B cell (primary cell): ENCODE measurements around the gene CDK19. TPM values are rescaled to one million over a fixed set of nuclear protein-coding genes. Genes with fewer than 3 reads are reported as not detected.

Source experiments
- ATAC-seq: fragments of 200-7000 bp; cut with Tn5 transposase; one replicate; pipeline ENCODE4 v1.10.0; 2021; ENCODE audit warnings: low read depth, mild to moderate bottlenecking, moderate number of reproducible peaks, moderate library complexity
- CTCF ChIA-PET: fragments of 350-600 bp; sonication (Branson Sonifier 250); formaldehyde crosslinking; loops from one replicate; lab custom pipeline; 2021; ENCODE audit warnings: antibody characterized with exemption, inconsistent platforms; lab: Charles Lee
- POLR2A ChIA-PET: fragments of 350-600 bp; sonication (Branson Sonifier 250); formaldehyde crosslinking; loops from one replicate; lab custom pipeline; 2021; ENCODE audit warnings: antibody characterized with exemption; lab: Charles Lee
- DNase-seq: peaks from one replicate; pipeline ENCODE4 v3.0.0; 2013
- H2AFZ ChIP-seq: 2 replicates; pipeline ENCODE4 v1.6.1; 2012; ENCODE audit warnings: mild to moderate bottlenecking, low read depth, low read length; ENCODE audit not compliant: insufficient read depth, poor library complexity, severe bottlenecking
- H3K27ac ChIP-seq, 2 donors: 1 replicate in 1 of 2; 2 replicates in 1 of 2; pipeline ENCODE4 v1.5.1; 2012 to 2013; ENCODE audit warnings: low read length in 2 of 2, mild to moderate bottlenecking in 2 of 2, moderate library complexity in 1 of 2
- H3K27me3 ChIP-seq, 4 experiments: fragments of 200-600 bp in 1 of 4; sonication (generic) in 1 of 4; replicated peaks in 1 of 4; 1 replicate in 2 of 4; 2 replicates in 2 of 4; pipeline versions ENCODE4 v1.6.1 to v1.7.0; 2013 to 2016; ENCODE audit warnings: low read length in 3 of 4, mild to moderate bottlenecking in 2 of 4, mixed read lengths in 1 of 4, moderate library complexity in 1 of 4; ENCODE audit not compliant: insufficient read depth in 4 of 4, control insufficient read depth in 3 of 4; ENCODE audit errors: control extremely low read depth in 1 of 4
- H3K36me3 ChIP-seq, 2 experiments: replicated peaks in 1 of 2; 1 replicate in 1 of 2; 2 replicates in 1 of 2; pipeline versions ENCODE4 v1.6.1 to v1.7.1; 2013; ENCODE audit warnings: low read length in 1 of 2; ENCODE audit not compliant: insufficient read depth in 2 of 2, control insufficient read depth in 1 of 2; ENCODE audit errors: control extremely low read depth in 1 of 2, extremely low read depth in 1 of 2
- H3K4me1 ChIP-seq, 2 donors: fragments of 200-600 bp in 1 of 2; sonication (generic) in 1 of 2; 1 replicate in 1 of 2; 2 replicates in 1 of 2; pipeline versions ENCODE4 v1.5.1 to v1.6.1; 2013 to 2017; ENCODE audit warnings: low read length in 2 of 2; ENCODE audit not compliant: control insufficient read depth in 2 of 2, insufficient read depth in 2 of 2
- H3K4me2 ChIP-seq: replicated peaks from 2 replicates; pipeline ENCODE3; 2012; ENCODE audit warnings: mild to moderate bottlenecking, low read depth, low read length; ENCODE audit not compliant: poor library complexity, severe bottlenecking
- H3K4me3 ChIP-seq, 5 experiments: fragments of 200-600 bp in 1 of 5; sonication (generic) in 1 of 5; 1 replicate in 3 of 5; 2 replicates in 2 of 5; pipeline versions ENCODE4 v1.5.1 to v1.7.0; 2011 to 2016; ENCODE audit warnings: low read length in 4 of 5, mild to moderate bottlenecking in 4 of 5, low read depth in 2 of 5, control low read depth in 1 of 5, moderate library complexity in 1 of 5; ENCODE audit not compliant: insufficient read depth in 1 of 5; ENCODE audit errors: control extremely low read depth in 1 of 5, extremely low read depth in 1 of 5
- H3K79me2 ChIP-seq: fragments of 200-600 bp; sonication (generic); one replicate; pipeline ENCODE4 v1.6.0; 2016; ENCODE audit warnings: low read length; ENCODE audit not compliant: control insufficient read depth, insufficient read depth
- H3K9ac ChIP-seq: fragments of 200-600 bp; sonication (generic); 2 replicates; pipeline ENCODE4 v1.6.1; 2017; ENCODE audit warnings: mild to moderate bottlenecking, low read length, moderate library complexity
- H3K9me3 ChIP-seq, 3 donors: one replicate each; pipeline versions ENCODE4 v1.6.1 to v1.7.1; 2013; ENCODE audit warnings: low read length in 2 of 3; ENCODE audit not compliant: control insufficient read depth in 2 of 3, insufficient read depth in 1 of 3; ENCODE audit errors: control extremely low read depth in 1 of 3
- H4K20me1 ChIP-seq: 2 replicates; pipeline ENCODE4 v1.6.0; 2012; ENCODE audit warnings: mild to moderate bottlenecking, low read length; ENCODE audit not compliant: insufficient read depth, control insufficient read depth, poor library complexity, severe bottlenecking
- H3K27ac Mint-ChIP-seq: one replicate; pipeline ENCODE4 v1.8.0; 2021; ENCODE audit warnings: mixed read lengths
- H3K27me3 Mint-ChIP-seq: one replicate; pipeline ENCODE4 v1.8.0; 2021; ENCODE audit warnings: mixed read lengths
- H3K4me1 Mint-ChIP-seq: one replicate; pipeline ENCODE4 v1.8.0; 2021; ENCODE audit warnings: mixed read lengths
- H3K4me3 Mint-ChIP-seq: one replicate; pipeline ENCODE4 v1.8.0; 2021; ENCODE audit warnings: mixed read lengths
- H3K9me3 Mint-ChIP-seq: one replicate; pipeline ENCODE4 v1.8.0; 2022; ENCODE audit warnings: mixed read lengths; ENCODE audit not compliant: insufficient read depth
- EZH2 ChIP-seq: IDR thresholded peaks from 2 replicates; pipeline ENCODE4 v1.6.1; 2012; ENCODE audit warnings: borderline replicate concordance, low read depth, mild to moderate bottlenecking, moderate library complexity, low read length; ENCODE audit not compliant: insufficient read depth, poor library complexity, severe bottlenecking
- WGBS: methylation state at CpG from one replicate; pipeline ENCODE4 v1.1.5; 2013; ENCODE audit warnings: missing lambda C conversion rate; ENCODE audit not compliant: insufficient coverage; 5-methylcytosine and 5-hydroxymethylcytosine counted together
- intact Hi-C: fragments of 100-400 bp; cut with micrococcal nuclease; formaldehyde crosslinking; loops from one replicate; pipeline ENCODE4 v1.10.0; 2022
- polyA plus RNA-seq: library from polyadenylated mRNA; depleted of rRNA; stranded (reverse); fragments of >200 nt; gene quantifications from 2 replicates; pipeline ENCODE4 v1.2.3, GENCODE V29; 2012
- total RNA-seq, 2 donors: library from RNA; stranded (reverse); fragments of 120-200 nt in 1 of 2; gene quantifications; 1 replicate in 1 of 2; 2 replicates in 1 of 2; pipeline versions ENCODE4 v1.2.3 to v1.2.4, GENCODE V29; 2013 to 2022
- TF ChIP-seq, protein P1 (sequence below): fragments of 200-600 bp; IDR thresholded peaks from one replicate; pipeline ENCODE4 v1.8.0; 2022; ENCODE audit warnings: antibody characterized with exemption, mild to moderate bottlenecking

CDK19 gene
- total and polyA plus RNA-seq, 2 donors (not counting 1 experiment from before 2014, with no cell fraction given): 8.7 to 44.8 TPM

DNA sequence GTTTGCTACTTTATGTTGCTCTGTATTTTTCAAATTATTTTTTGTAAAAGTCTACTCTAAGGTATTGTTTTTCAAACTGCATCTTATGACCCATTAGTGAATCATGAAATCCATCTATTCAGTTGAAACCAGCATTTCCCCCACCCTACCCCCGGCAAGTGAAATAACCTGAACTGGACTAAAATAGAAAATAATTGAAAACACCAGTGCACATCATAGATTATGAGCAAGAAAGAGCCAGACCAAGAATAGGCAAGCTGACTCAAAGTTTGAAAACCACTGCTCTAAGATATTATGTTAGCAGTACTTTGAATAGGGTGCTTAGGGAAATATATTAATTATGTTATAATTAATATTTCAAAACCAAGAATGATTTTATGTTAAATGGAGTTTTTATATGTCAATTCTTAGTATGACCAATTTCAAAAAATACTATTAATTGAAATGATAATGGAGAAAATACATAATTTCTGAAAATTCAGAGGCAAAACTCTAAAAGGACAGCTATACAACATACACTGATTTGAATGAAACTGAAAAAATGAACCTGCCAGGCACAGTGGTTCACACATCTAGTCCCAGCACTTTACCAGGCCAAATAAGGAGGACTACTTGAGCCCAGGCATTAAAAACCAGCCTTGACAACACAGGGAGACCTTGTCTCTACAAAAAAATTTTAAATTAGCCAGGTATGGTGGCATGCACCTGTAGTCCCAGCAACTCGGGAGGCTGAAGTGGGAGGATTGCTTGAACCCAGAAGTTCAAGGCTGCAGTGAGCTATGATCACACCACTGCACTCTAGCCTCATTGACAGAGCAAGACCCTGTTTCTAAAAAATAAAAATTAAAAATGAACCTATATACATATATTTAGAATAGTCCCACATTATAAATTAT lies 112.0 kb downstream of the CDK19 start:
- no peak overlapping the region for H3K9ac ChIP-seq
- H3K4me3 ChIP-seq: no peak overlapping the region
- POLR2A ChIA-PET: no interaction called here
- peaks cover 0 to 4% (median 0%) of the 10 kb centered on the region in 3 donors for H3K9me3 ChIP-seq
- TF ChIP-seq EZH2: no peak
- TF ChIP-seq, protein P1, sequence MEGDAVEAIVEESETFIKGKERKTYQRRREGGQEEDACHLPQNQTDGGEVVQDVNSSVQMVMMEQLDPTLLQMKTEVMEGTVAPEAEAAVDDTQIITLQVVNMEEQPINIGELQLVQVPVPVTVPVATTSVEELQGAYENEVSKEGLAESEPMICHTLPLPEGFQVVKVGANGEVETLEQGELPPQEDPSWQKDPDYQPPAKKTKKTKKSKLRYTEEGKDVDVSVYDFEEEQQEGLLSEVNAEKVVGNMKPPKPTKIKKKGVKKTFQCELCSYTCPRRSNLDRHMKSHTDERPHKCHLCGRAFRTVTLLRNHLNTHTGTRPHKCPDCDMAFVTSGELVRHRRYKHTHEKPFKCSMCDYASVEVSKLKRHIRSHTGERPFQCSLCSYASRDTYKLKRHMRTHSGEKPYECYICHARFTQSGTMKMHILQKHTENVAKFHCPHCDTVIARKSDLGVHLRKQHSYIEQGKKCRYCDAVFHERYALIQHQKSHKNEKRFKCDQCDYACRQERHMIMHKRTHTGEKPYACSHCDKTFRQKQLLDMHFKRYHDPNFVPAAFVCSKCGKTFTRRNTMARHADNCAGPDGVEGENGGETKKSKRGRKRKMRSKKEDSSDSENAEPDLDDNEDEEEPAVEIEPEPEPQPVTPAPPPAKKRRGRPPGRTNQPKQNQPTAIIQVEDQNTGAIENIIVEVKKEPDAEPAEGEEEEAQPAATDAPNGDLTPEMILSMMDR: no peak
- H3K79me2 ChIP-seq: peaks cover 5% of the 10 kb centered on the region
- peaks cover 0 to 5% of the 10 kb centered on the region in 2 experiments for H3K36me3 ChIP-seq
- Mint-ChIP-seq H3K4me1 (peaks cover 9% of the 10 kb centered on the region), H3K27me3 (no peaks in the 10 kb centered on the region), H3K4me3 (no peak overlapping the region), H3K27ac (no peak overlapping the region), H3K9me3 (no peaks in the 10 kb centered on the region)
- no peak overlapping the region for H2AFZ ChIP-seq
- H3K4me2 ChIP-seq: no peak overlapping the region
- intact Hi-C loops: no loop called here
- H3K27ac ChIP-seq: no peak overlapping the region
- H3K4me1 ChIP-seq: no peaks in the 10 kb centered on the region
- no peak for ATAC-seq
- no peaks in the 10 kb centered on the region for H4K20me1 ChIP-seq
- no peaks in the 10 kb centered on the region for H3K27me3 ChIP-seq
- WGBS: 57% methylated on average over 1 of the region's 2 CpGs
- CTCF ChIA-PET: no interaction called here
- DNase-seq: no peak

DNA sequence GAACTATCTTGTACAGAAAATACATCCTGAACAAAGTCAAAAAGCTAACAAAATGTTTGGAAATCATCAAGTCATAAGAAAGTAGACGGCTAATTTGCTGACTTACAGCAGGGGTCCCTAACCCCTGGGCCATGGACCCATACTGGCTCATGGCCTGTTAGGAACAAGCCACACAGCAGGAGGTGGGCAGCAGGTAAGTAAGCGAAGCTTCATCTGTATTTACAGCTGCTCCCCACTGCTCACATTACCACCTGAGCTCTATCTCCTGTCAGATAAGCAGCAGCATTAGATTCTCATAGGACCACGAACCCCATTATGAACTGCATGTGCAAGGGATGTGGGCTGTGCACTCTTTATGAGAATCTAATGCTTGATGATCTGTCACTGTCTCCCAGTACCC lies 115.5 kb downstream of the CDK19 start:
- Histone ChIP-seq H3K9ac (no peak overlapping the region), H3K36me3 (peaks cover 0 to 1% of the 10 kb centered on the region in 2 experiments), H3K9me3 (peaks cover 0 to 6% (median 0%) of the 10 kb centered on the region in 3 donors), H3K27ac (no peak overlapping the region), H3K4me1 (no peaks in the 10 kb centered on the region), H4K20me1 (no peaks in the 10 kb centered on the region), H3K4me3 (no peak overlapping the region), H3K4me2 (no peak overlapping the region), H3K79me2 (peaks cover 30% of the 10 kb centered on the region), H3K27me3 (no peaks in the 10 kb centered on the region), H2AFZ (no peak overlapping the region)
- ChIA-PET CTCF (interaction anchor here (1.1 to 1.2 kb wide), 2 partner anchors 17 to 180 kb away, joined by 3 to 7 read pairs; no protein-coding TSS in a partner anchor), POLR2A (no interaction called here)
- Mint-ChIP-seq H3K27ac (no peak overlapping the region), H3K27me3 (no peaks in the 10 kb centered on the region), H3K4me3 (no peak overlapping the region), H3K4me1 (peaks cover 7% of the 10 kb centered on the region), H3K9me3 (peaks cover 2% of the 10 kb centered on the region)
- 100% methylated on average over 2 of the region's 3 CpGs for WGBS
- TF ChIP-seq, protein P1: no peak
- TF ChIP-seq EZH2: no peak
- DNase-seq (no peak), ATAC-seq (no peak)
- intact Hi-C loops: no loop called here
